Upper lobe of left lung (tissue), 4 donors: Measurements from ENCODE around the gene CHD9.

Source experiments
- CTCF ChIP-seq, 6 experiments: fragments of 450-650 bp in 4 of 6; fragments of 200-600 bp in 2 of 6; sonication (generic) in 2 of 6; IDR thresholded peaks; one replicate each; pipeline ENCODE4 v1.5.1; 2016 to 2019; ENCODE audit warnings: antibody characterized with exemption in 6 of 6
- POLR2A ChIP-seq, 4 donors: fragments of 450-650 bp; IDR thresholded peaks; one replicate each; pipeline ENCODE4 v1.5.1; 2016 to 2017; ENCODE audit warnings: antibody characterized with exemption in 4 of 4, mild to moderate bottlenecking in 2 of 4

- TF ChIP-seq POLR2A (IDR thresholded peaks at IDR 0.05) (no peak), CTCF (IDR thresholded peaks at IDR 0.05) (no peak)
Observed at GRCh38 chr16:53172517-53172916, 117.7 kb downstream of the CHD9 start.
